ENCODE data around the gene LKAAEAR1.

LKAAEAR1 gene

GRCh38 chr20:64082126-64082731, 2.0 kb downstream of the LKAAEAR1 start:
- no peak overlapping the region for H3K4me3 ChIP-seq (ENCODE audit: control insufficient read depth, low read depth, low read length)
- TF ChIP-seq CTCF (conservative IDR thresholded peaks at IDR 0.05; ENCODE audit: control insufficient read depth, insufficient read depth, low read depth, low read length), result no peak
- no peak for DNase-seq (ENCODE audit: low read depth)

GRCh38 chr20:64081624-64081964, 2.6 kb downstream of the LKAAEAR1 start:
- no peak for DNase-seq (ENCODE audit: low read depth)
- no peak overlapping the region for H3K4me3 ChIP-seq (ENCODE audit: control insufficient read depth, low read depth, low read length)
- TF ChIP-seq CTCF (conservative IDR thresholded peaks at IDR 0.05; ENCODE audit: control insufficient read depth, insufficient read depth, low read depth, low read length), result no peak

- no peak overlapping the region for H3K4me3 ChIP-seq (ENCODE audit: control insufficient read depth, low read depth, low read length)
- no peak for DNase-seq (ENCODE audit: low read depth)
- no peak for TF ChIP-seq CTCF (conservative IDR thresholded peaks at IDR 0.05; ENCODE audit: control insufficient read depth, insufficient read depth, low read depth, low read length)
These were observed 3.2 kb downstream of the LKAAEAR1 start for GRCh38 chr20:64080813-64081623.

GRCh38 chr20:64080013-64080812, 4.0 kb downstream of the LKAAEAR1 start, which contains the start of gene OPRL1:
Gene OPRL1, plus strand, starts transcription at chr20:64080082. Its CDS starts 12,639 bp downstream, at chr20:64092721.
- DNase-seq (ENCODE audit: low read depth), result no peak
- H3K4me3 ChIP-seq (ENCODE audit: control insufficient read depth, low read depth, low read length), result peak within 1 kb of the TSS; percentile 61
- TF ChIP-seq CTCF (conservative IDR thresholded peaks at IDR 0.05; ENCODE audit: control insufficient read depth, insufficient read depth, low read depth, low read length), result no peak

- no peak for TF ChIP-seq CTCF (conservative IDR thresholded peaks at IDR 0.05; ENCODE audit: control insufficient read depth, insufficient read depth, low read depth, low read length)
- peak; percentile 44 for DNase-seq (ENCODE audit: low read depth)
- peak within 1 kb of the TSS; percentile 61 for H3K4me3 ChIP-seq (ENCODE audit: control insufficient read depth, low read depth, low read length)
These were observed 4.8 kb downstream of the LKAAEAR1 start, which contains the start of gene RGS19 for GRCh38 chr20:64079273-64080012. Gene RGS19, minus strand, starts transcription at chr20:64079518. Its CDS starts 2,632 bp downstream, at chr20:64076886.

GRCh38 chr20:64078934-64079272, 5.3 kb downstream of the LKAAEAR1 start:
- DNase-seq (ENCODE audit: low read depth), result no peak

More at GRCh38 chr20:64078934-64079272, 5.3 kb downstream of the LKAAEAR1 start:
- peak overlapping the region; percentile 61 for H3K4me3 ChIP-seq (ENCODE audit: control insufficient read depth, low read depth, low read length)
- TF ChIP-seq CTCF (conservative IDR thresholded peaks at IDR 0.05; ENCODE audit: control insufficient read depth, insufficient read depth, low read depth, low read length), result no peak
